ENCODE data around the gene JARID2.

JARID2 gene

DNA sequence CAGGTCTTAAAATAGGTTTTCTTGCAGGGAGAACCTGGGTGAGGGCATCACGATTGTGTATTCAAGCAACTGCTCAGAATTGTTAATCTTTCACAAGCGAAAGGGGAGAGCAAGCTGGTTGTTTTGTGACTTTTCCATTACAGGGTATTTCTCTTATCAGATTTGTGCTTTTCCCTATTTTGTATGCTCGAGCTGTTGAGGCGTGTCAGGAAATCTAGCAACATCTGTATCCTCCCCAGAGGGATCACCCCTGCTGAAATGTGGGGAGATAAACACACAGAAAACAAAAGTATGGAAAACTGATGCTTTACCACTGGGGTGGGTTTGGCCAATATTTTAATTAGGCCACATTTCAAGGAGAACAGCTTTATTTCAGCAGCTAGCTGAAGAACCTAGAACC lies 230.0 kb downstream of the JARID2 start:
- peak overlapping the region; percentile 46 to 57 for H3K27ac ChIP-seq
- H3K4me3 ChIP-seq, result no peak overlapping the region
- peaks cover 0 to 28% (median 14%) of the 10 kb centered on the region in 4 donors for H3K4me1 ChIP-seq
- no peaks in the 10 kb centered on the region for H3K9me3 ChIP-seq
- DNase-seq, result no peak
- no peaks in the 10 kb centered on the region for H3K27me3 ChIP-seq
- TF ChIP-seq, protein P1, sequence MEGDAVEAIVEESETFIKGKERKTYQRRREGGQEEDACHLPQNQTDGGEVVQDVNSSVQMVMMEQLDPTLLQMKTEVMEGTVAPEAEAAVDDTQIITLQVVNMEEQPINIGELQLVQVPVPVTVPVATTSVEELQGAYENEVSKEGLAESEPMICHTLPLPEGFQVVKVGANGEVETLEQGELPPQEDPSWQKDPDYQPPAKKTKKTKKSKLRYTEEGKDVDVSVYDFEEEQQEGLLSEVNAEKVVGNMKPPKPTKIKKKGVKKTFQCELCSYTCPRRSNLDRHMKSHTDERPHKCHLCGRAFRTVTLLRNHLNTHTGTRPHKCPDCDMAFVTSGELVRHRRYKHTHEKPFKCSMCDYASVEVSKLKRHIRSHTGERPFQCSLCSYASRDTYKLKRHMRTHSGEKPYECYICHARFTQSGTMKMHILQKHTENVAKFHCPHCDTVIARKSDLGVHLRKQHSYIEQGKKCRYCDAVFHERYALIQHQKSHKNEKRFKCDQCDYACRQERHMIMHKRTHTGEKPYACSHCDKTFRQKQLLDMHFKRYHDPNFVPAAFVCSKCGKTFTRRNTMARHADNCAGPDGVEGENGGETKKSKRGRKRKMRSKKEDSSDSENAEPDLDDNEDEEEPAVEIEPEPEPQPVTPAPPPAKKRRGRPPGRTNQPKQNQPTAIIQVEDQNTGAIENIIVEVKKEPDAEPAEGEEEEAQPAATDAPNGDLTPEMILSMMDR (IDR thresholded peaks at IDR 0.05), result no peak
- H3K36me3 ChIP-seq, result peaks cover 0 to 1% (median 0%) of the 10 kb centered on the region in 3 donors
- intact Hi-C loops (cut with DNase I; ENCODE audit: low total_unique reads), result no loop called here

DNA sequence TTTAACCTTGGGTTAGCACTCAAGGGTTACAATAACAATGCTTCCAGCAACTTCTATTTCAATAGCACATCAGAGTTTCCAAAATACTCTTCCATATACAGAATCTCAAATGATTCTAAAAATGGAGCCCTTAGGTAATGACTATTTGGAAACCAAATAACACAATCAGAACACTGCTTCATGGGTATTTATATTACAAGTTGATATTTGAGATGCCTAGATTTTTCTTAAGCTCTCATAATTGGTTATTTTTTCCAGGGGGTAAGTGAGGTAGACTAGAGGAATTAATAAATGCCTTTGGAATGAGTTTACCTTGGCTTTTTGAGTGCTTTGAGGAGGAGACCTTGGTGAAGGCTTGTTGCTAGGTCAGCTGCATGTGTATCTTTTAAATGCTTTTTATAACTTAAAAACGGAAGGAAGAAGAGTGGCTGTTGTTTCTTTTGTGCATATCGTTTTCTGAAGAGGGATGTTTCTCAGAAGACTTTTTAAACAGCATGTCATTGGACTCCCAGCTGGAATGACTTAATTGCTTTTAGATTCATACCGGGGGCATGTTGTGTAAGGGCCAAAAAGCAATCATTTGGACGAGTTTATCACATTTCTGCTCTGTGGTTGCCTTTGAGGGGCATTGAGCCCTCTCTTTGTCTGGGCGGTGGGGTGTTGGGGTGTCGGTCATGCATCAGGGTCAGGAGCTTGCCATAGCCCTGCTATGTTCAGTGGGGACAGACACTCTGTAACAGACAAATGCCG lies 230.9 kb downstream of the JARID2 start:
- peak overlapping the region; percentile 46 to 57 for H3K27ac ChIP-seq
- peaks cover 0 to 28% (median 14%) of the 10 kb centered on the region in 4 donors for H3K4me1 ChIP-seq

DNA sequence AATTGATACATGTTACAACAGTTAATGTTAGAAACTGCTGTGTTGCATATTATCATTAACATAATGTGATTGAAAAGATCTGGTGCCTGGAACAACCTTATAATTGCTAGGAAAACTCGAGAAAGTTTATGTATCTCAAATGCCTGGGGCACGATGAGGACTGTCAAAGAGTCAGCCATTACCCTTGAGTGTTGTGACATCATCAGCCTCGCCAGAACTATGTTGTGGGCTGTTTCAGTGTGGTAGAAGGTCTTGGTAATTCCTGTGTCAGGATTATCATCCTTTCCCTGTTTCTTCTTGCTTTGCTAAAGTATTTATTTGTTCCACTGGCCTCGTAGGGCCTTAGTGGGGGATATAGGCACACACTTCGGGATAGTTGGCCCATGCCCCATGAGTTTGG lies 231.9 kb downstream of the JARID2 start:
- H3K36me3 ChIP-seq, result no peaks in the 10 kb centered on the region
- no peak overlapping the region for H3K4me3 ChIP-seq
- intact Hi-C loops (cut with DNase I; ENCODE audit: low total_unique reads), result no loop called here
- H3K27me3 ChIP-seq, result no peaks in the 10 kb centered on the region
- DNase-seq, result no peak
- H3K27ac ChIP-seq, result peak overlapping the region in 1 of 2 donors; percentile 46
- TF ChIP-seq, protein P1 (IDR thresholded peaks at IDR 0.05), result no peak
- peaks cover 0 to 28% (median 14%) of the 10 kb centered on the region in 4 donors for H3K4me1 ChIP-seq
- H3K9me3 ChIP-seq, result no peaks in the 10 kb centered on the region

More for the DNA sequence above, 230.9 kb downstream of the JARID2 start:
- intact Hi-C loops (cut with DNase I; ENCODE audit: low total_unique reads), result no loop called here
- Histone ChIP-seq H3K9me3 (no peaks in the 10 kb centered on the region), H3K27me3 (no peaks in the 10 kb centered on the region), H3K36me3 (no peaks in the 10 kb centered on the region), H3K4me3 (no peak overlapping the region)
- DNase-seq, result no peak
- TF ChIP-seq, protein P1 (IDR thresholded peaks at IDR 0.05), result no peak

DNA sequence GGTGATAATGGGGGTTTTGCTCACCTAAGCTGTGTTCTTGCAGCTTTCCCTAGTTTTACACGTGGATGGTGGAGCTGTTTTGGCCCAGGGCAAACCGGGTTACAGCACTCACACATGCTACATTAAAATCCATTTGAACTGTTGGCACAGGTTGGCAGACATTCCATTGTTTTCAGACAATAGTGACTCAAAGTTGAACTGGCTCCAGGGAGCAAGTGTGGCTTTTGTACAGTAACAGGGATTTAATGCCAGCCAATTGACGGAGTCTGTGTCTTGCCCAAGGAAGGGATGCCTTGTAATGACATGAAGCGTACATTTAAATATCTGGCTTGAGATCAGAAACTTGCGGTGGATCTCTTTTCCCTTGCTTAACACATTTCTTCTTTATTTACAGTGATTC lies 233.9 kb downstream of the JARID2 start:
- TF ChIP-seq, protein P1 (IDR thresholded peaks at IDR 0.05), result no peak
- intact Hi-C loops (cut with DNase I; ENCODE audit: low total_unique reads), result loop anchor here (10.0 kb wide), 1 partner anchor 1265 kb away; no protein-coding TSS in a partner anchor
- Histone ChIP-seq H3K9me3 (no peaks in the 10 kb centered on the region), H3K36me3 (no peaks in the 10 kb centered on the region), H3K4me1 (peaks cover 0 to 28% (median 14%) of the 10 kb centered on the region in 4 donors), H3K4me3 (no peak overlapping the region), H3K27ac (no peak overlapping the region), H3K27me3 (no peaks in the 10 kb centered on the region)
- no peak for DNase-seq

DNA sequence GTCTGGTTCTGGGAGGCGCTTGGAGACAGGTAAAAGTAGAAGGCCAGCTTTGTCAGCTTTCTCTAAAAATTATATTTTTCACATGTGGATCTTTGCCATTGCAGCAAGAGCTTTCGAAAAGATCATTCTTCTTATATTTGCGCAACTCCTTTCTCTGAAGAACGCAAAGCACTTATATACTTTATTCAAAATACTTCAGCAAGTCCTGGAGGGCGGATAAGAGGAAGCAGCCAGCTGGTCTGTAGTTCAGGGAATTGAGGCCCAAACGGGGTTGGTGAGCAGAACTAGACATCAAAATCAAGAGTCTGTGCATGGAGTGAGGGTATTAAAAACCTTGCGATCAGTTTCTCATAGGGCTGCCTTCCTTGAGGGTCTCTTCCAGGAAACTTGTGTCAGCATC lies 234.7 kb downstream of the JARID2 start:
- intact Hi-C loops (cut with DNase I; ENCODE audit: low total_unique reads), result loop anchor here (10.0 kb wide), 1 partner anchor 1266 kb away; no protein-coding TSS in a partner anchor
- H3K27ac ChIP-seq, result no peak overlapping the region
- DNase-seq, result no peak
- H3K27me3 ChIP-seq, result no peaks in the 10 kb centered on the region
- no peak overlapping the region for H3K4me3 ChIP-seq
- H3K36me3 ChIP-seq, result no peaks in the 10 kb centered on the region
- H3K9me3 ChIP-seq, result no peaks in the 10 kb centered on the region
- TF ChIP-seq, protein P1 (IDR thresholded peaks at IDR 0.05), result no peak
- H3K4me1 ChIP-seq, result peaks cover 0 to 28% (median 14%) of the 10 kb centered on the region in 4 donors

Measured in tibial artery (tissue), 4 donors.